Hepatocyte (in vitro differentiated cells): Measurements from ENCODE around the gene PDIA5. TPM values are rescaled to one million over a fixed set of nuclear protein-coding genes. Genes with fewer than 3 reads are reported as not detected.
A peak's percentile ranks its signal among the peaks of the same experiment; 100 is the strongest.

Experiments
- DNase-seq: peaks from one replicate; pipeline ENCODE4 v3.0.0-alpha.2; 2016; ENCODE audit warnings: low spot score
- H2AFZ ChIP-seq: fragments of 200-600 bp; sonication (generic); 2 replicates; pipeline ENCODE4 v1.6.0; 2016; ENCODE audit warnings: antibody characterized with exemption, mild to moderate bottlenecking
- H3K27ac ChIP-seq: fragments of 200-600 bp; sonication (generic); 2 replicates; pipeline ENCODE4 v1.5.1; 2016; ENCODE audit warnings: mild to moderate bottlenecking
- H3K27me3 ChIP-seq: fragments of 200-600 bp; sonication (generic); 2 replicates; pipeline ENCODE4 v1.6.1; 2016
- H3K36me3 ChIP-seq: fragments of 200-600 bp; sonication (generic); replicated peaks from 2 replicates; pipeline ENCODE4 v1.5.1; 2016; ENCODE audit warnings: low read depth; ENCODE audit not compliant: insufficient read depth
- H3K4me1 ChIP-seq: fragments of 200-600 bp; sonication (generic); 2 replicates; pipeline ENCODE4 v1.5.1; 2016; ENCODE audit warnings: mild to moderate bottlenecking, moderate library complexity; ENCODE audit not compliant: insufficient read depth
- H3K4me2 ChIP-seq: fragments of 200-600 bp; sonication (generic); 2 replicates; pipeline ENCODE4 v1.6.0; 2016
- H3K4me3 ChIP-seq: fragments of 200-600 bp; sonication (generic); 2 replicates; pipeline ENCODE4 v1.5.1; 2016; ENCODE audit warnings: mild to moderate bottlenecking
- H3K79me2 ChIP-seq: fragments of 200-600 bp; sonication (generic); 2 replicates; pipeline ENCODE4 v1.6.0; 2017; ENCODE audit warnings: mild to moderate bottlenecking
- H3K9me2 ChIP-seq: fragments of 200-600 bp; sonication (generic); replicated peaks from 2 replicates; pipeline ENCODE4 v1.6.0; 2017; ENCODE audit warnings: mild to moderate bottlenecking; ENCODE audit not compliant: insufficient read depth
- H3K9me3 ChIP-seq: fragments of 200-600 bp; sonication (generic); 2 replicates; pipeline ENCODE4 v1.5.1; 2016; ENCODE audit warnings: low read depth, mild to moderate bottlenecking
- H4K20me1 ChIP-seq: fragments of 200-600 bp; sonication (generic); 2 replicates; pipeline ENCODE4 v1.6.0; 2016; ENCODE audit warnings: mild to moderate bottlenecking; ENCODE audit not compliant: insufficient read depth, poor library complexity, severe bottlenecking
- EZH2 ChIP-seq: fragments of 200-600 bp; sonication (generic); IDR thresholded peaks from 2 replicates; pipeline ENCODE4 v1.6.1; 2016; ENCODE audit warnings: antibody characterized with exemption, mild to moderate bottlenecking, borderline replicate concordance
- EZH2phosphoT487 ChIP-seq: fragments of 200-600 bp; sonication (generic); IDR thresholded peaks from one replicate; pipeline ENCODE4 v1.6.1; 2018; ENCODE audit warnings: antibody characterized with exemption, mild to moderate bottlenecking, low read depth, moderate library complexity; ENCODE audit not compliant: unreplicated experiment, severe bottlenecking
- WGBS: methylation state at CpG from one replicate; pipeline ENCODE4 v1.1.6; 2016; ENCODE audit warnings: low lambda C conversion rate; ENCODE audit errors: missing lambda C conversion rate; 5-methylcytosine and 5-hydroxymethylcytosine counted together
- polyA plus RNA-seq: library from polyadenylated mRNA; unstranded; fragments of >200 nt; fragmentation: Nextera tagmentation; extraction: Ambion mirVana; gene quantifications from 2 replicates; pipeline ENCODE4 v1.2.1, GENCODE V29; 2016
- total RNA-seq: library from RNA; depleted of rRNA; stranded (reverse); fragments of >200 nt; gene quantifications from 2 replicates; pipeline ENCODE4 v1.2.3, GENCODE V29; 2014
- TF ChIP-seq, protein P1 (sequence below): fragments of 200-600 bp; sonication (generic); IDR thresholded peaks from 2 replicates; pipeline ENCODE4 v1.5.1; 2016; ENCODE audit warnings: antibody characterized with exemption, mild to moderate bottlenecking; ENCODE audit not compliant: poor library complexity

The PDIA5 gene
- total RNA-seq (71.8 and 82.0 TPM in 2 replicates), polyA plus RNA-seq (88.4 and 97.3 TPM in 2 replicates)

DNA sequence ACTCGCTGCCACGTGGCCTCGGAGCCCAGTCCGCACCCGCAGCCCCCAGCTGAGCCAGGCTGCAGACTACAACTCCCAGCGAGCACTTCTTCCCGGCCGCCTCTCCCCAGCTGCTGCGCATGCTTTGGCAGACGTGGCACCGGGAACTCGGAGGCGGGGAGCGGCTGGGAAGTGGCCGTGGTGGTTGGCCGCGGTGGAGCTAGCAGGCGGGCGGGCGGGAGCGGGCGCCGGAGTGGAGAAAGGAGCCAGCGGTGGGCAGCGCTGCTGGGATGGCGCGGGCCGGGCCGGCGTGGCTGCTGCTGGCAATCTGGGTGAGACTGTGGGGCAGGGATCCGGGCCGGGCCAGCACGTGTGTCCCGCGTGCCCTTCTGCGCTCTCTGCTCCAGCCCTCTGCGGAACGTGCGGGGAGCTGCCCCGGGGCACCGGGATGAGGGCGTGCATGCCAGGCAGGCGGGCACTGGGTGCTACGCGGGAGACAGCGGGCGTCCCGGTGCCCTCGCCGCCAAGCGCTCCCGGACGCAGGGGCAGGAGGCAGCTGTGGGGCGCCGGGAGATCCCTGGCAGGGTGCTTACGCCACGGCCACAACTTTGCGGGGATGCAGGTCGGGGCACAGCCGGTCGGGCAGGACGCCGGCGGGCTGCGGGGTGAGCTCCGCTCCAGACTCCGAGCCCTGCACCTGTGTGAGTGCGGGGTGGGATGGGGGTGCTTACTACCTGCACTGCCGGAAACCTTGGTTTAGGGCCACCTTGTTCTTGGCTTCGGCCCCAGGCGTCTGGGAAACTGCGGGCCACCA lies at the start of gene PDIA5:
TSS of gene PDIA5 (plus strand) at position 130 of the 793 bp plus-strand sequence. CDS start at position 270, 140 bp downstream.
- DNase-seq: peak; percentile 94
- Histone ChIP-seq H3K9me3 (no peaks in the 10 kb centered on the region), H3K4me3 (peak within 1 kb of the TSS; percentile 89), H3K27me3 (no peaks in the 10 kb centered on the region), H3K27ac (peak within 1 kb of the TSS; percentile 72), H4K20me1 (peaks cover 29% of the 10 kb centered on the region), H3K4me2 (peak within 1 kb of the TSS; percentile 82), H3K79me2 (peaks cover 50% of the 10 kb centered on the region), H3K36me3 (no peaks in the 10 kb centered on the region), H3K4me1 (peaks cover 35% of the 10 kb centered on the region), H3K9me2 (no peaks in the 10 kb centered on the region), H2AFZ (peak within 1 kb of the TSS; percentile 63)
- 2% methylated on average over 43 of the region's 72 CpGs for WGBS
- TF ChIP-seq, protein P1, sequence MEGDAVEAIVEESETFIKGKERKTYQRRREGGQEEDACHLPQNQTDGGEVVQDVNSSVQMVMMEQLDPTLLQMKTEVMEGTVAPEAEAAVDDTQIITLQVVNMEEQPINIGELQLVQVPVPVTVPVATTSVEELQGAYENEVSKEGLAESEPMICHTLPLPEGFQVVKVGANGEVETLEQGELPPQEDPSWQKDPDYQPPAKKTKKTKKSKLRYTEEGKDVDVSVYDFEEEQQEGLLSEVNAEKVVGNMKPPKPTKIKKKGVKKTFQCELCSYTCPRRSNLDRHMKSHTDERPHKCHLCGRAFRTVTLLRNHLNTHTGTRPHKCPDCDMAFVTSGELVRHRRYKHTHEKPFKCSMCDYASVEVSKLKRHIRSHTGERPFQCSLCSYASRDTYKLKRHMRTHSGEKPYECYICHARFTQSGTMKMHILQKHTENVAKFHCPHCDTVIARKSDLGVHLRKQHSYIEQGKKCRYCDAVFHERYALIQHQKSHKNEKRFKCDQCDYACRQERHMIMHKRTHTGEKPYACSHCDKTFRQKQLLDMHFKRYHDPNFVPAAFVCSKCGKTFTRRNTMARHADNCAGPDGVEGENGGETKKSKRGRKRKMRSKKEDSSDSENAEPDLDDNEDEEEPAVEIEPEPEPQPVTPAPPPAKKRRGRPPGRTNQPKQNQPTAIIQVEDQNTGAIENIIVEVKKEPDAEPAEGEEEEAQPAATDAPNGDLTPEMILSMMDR: no peak
- no peak for TF ChIP-seq EZH2phosphoT487
- no peak for TF ChIP-seq EZH2

DNA sequence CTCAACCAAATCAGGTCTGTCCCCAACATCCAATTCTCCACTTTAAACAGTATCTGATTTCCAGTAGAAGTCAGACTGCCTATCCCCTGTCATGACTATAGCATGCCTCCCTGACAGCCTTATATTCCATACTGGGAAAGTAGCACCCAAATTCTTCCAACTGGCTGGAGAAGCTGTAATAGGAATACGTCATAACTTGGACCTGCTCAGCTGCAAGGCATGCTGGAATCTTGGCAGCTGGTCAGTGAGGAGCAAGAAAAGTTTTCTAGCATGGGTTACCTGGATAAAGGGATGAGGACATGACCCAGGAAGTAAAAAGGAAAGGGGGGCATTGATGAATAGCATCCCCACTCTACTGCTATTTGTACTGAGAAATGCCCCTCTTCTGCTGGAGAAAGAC lies 48.1 kb upstream of the PDIA5 start:
- Histone ChIP-seq H3K27ac (no peak overlapping the region), H3K9me3 (no peaks in the 10 kb centered on the region), H3K79me2 (no peaks in the 10 kb centered on the region), H3K27me3 (peaks cover 26% of the 10 kb centered on the region), H3K4me2 (no peak overlapping the region), H2AFZ (no peak overlapping the region), H3K4me3 (no peak overlapping the region), H3K4me1 (no peaks in the 10 kb centered on the region), H3K9me2 (no peaks in the 10 kb centered on the region), H4K20me1 (no peaks in the 10 kb centered on the region), H3K36me3 (no peaks in the 10 kb centered on the region)
- DNase-seq: no peak
- 81% methylated on average over 1 of the region's 1 CpG for WGBS
- TF ChIP-seq, protein P1: no peak
- TF ChIP-seq EZH2 (no peak), EZH2phosphoT487 (no peak)

DNA sequence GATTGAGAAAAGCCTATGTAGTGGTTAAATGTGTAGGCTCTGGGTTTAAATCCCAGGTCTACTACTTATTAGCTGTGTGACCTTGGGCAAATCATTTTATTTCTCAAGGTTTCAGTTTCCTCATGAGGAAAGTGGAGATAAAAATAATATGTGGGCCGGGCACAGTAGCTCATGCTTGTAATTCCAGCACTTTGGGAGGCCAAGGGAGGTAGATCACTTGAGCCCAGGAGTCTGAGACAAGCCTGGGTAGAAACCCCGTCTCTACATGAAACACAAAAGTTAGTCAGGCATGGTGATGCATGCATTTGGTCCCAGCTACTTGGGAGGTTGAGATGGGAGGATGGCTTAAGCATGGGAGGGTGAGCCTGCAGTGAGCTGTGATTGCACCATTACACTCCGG lies 47.7 kb upstream of the PDIA5 start:
- H3K4me3 ChIP-seq: no peak overlapping the region
- H3K36me3 ChIP-seq: no peaks in the 10 kb centered on the region
- DNase-seq: no peak
- H3K27ac ChIP-seq: no peak overlapping the region
- no peaks in the 10 kb centered on the region for H3K9me3 ChIP-seq
- TF ChIP-seq, protein P1: no peak
- TF ChIP-seq EZH2phosphoT487 (no peak), EZH2 (no peak)
- no peaks in the 10 kb centered on the region for H3K79me2 ChIP-seq
- no peaks in the 10 kb centered on the region for H3K9me2 ChIP-seq
- peaks cover 31% of the 10 kb centered on the region for H3K27me3 ChIP-seq
- WGBS: 95% methylated on average over 3 of the region's 3 CpGs
- no peaks in the 10 kb centered on the region for H4K20me1 ChIP-seq
- H2AFZ ChIP-seq: no peak overlapping the region
- H3K4me1 ChIP-seq: no peaks in the 10 kb centered on the region
- H3K4me2 ChIP-seq: no peak overlapping the region
